HFF-Myc (cell line): ENCODE data around the gene ADARB2.

Source experiments
- DNase-seq: peaks from one replicate; pipeline ENCODE4 v3.0.0-alpha.2; 2011; ENCODE audit warnings: low read depth; ENCODE audit errors: extremely low read depth
- H3K4me3 ChIP-seq: replicated peaks from 2 replicates; pipeline ENCODE4 v1.5.1; 2011; ENCODE audit warnings: low read depth, mild to moderate bottlenecking, control low read depth, low read length
- CTCF ChIP-seq: IDR thresholded peaks from 2 replicates; pipeline ENCODE4 v1.5.1; 2012; ENCODE audit warnings: mild to moderate bottlenecking, low read depth, low read length, control low read depth; ENCODE audit errors: missing control alignments

The ADARB2 gene

GRCh38 chr10:1746796-1747195, 9.5 kb upstream of the ADARB2 start:
- no peak for DNase-seq
- TF ChIP-seq CTCF: no peak
- no peak overlapping the region for H3K4me3 ChIP-seq

- DNase-seq: no peak
- no peak overlapping the region for H3K4me3 ChIP-seq
- no peak for TF ChIP-seq CTCF
Measured at GRCh38 chr10:1745780-1746456, 8.6 kb upstream of the ADARB2 start.

GRCh38 chr10:1744524-1744923, 7.2 kb upstream of the ADARB2 start:
- H3K4me3 ChIP-seq: no peak overlapping the region
- no peak for TF ChIP-seq CTCF
- no peak for DNase-seq

GRCh38 chr10:1743141-1743540, 5.8 kb upstream of the ADARB2 start:
- no peak overlapping the region for H3K4me3 ChIP-seq
- DNase-seq: no peak
- TF ChIP-seq CTCF: no peak

GRCh38 chr10:1741450-1741849, 4.1 kb upstream of the ADARB2 start:
- no peak overlapping the region for H3K4me3 ChIP-seq
- TF ChIP-seq CTCF: no peak
- no peak for DNase-seq

GRCh38 chr10:1739751-1740150, 2.4 kb upstream of the ADARB2 start:
- H3K4me3 ChIP-seq: no peak overlapping the region
- TF ChIP-seq CTCF: no peak
- no peak for DNase-seq

- no peak for TF ChIP-seq CTCF
- no peak for DNase-seq
Measured at GRCh38 chr10:1738950-1739349, 1.6 kb upstream of the ADARB2 start.

More at GRCh38 chr10:1738950-1739349, 1.6 kb upstream of the ADARB2 start:
- H3K4me3 ChIP-seq: no peak overlapping the region
